HepG2 (cell line): ENCODE data around the gene KMT2D. TPM values are rescaled to one million over a fixed set of nuclear protein-coding genes. Genes with fewer than 3 reads are reported as not detected.

ENCODE experiments used
- HMGA1 ChIP-seq: sonication (generic); formaldehyde crosslinking; conservative IDR thresholded peaks from 2 replicates; pipeline ENCODE4 v1.4.0; 2020; ENCODE audit warnings: missing genetic modification reagents
- RFX5 ChIP-seq: IDR thresholded peaks from 2 replicates; pipeline ENCODE4 v1.6.1; 2011; ENCODE audit warnings: low read depth, low read length, improper control_type of control experiment
- ZBTB1 ChIP-seq: sonication (generic); formaldehyde crosslinking; IDR thresholded peaks from 2 replicates; pipeline ENCODE4 v1.4.0; 2020; ENCODE audit warnings: missing genetic modification reagents, borderline replicate concordance
- ZMYM4 ChIP-seq: sonication (generic); formaldehyde crosslinking; IDR thresholded peaks from 2 replicates; pipeline ENCODE4 v1.8.1; 2023; ENCODE audit warnings: mild to moderate bottlenecking, missing genetic modification reagents
- ZNF180 ChIP-seq: sonication (generic); formaldehyde crosslinking; IDR thresholded peaks from 2 replicates; pipeline ENCODE4 v1.4.0; 2020; ENCODE audit warnings: low read depth, missing genetic modification reagents, borderline replicate concordance
- ZNF776 ChIP-seq: sonication (generic); formaldehyde crosslinking; IDR thresholded peaks from 2 replicates; pipeline ENCODE4 v1.4.0; 2020; ENCODE audit warnings: mild to moderate bottlenecking, missing genetic modification reagents
- ZNF879 ChIP-seq: sonication (generic); formaldehyde crosslinking; IDR thresholded peaks from 2 replicates; pipeline ENCODE4 v1.8.1; 2023; ENCODE audit warnings: missing genetic modification reagents
- polyA plus RNA-seq, 8 experiments: library from polyadenylated mRNA; depleted of rRNA in 3 of 8; stranded (reverse) in 7 of 8; unstranded in 1 of 8; fragments of >200 nt; fragmentation: Illumina TruSeq in 4 of 8; extraction: Trizol in 4 of 8; gene quantifications; 2 replicates each; pipeline versions ENCODE4 v1.2.1 to v1.2.3, GENCODE V29; 2011 to 2016; ENCODE audit warnings: low read depth in 4 of 8, missing spikeins in 1 of 8, mixed read lengths in 1 of 8; ENCODE audit not compliant: insufficient read depth in 1 of 8
- total RNA-seq, 5 experiments: library from RNA; depleted of rRNA; stranded (reverse); fragments of >200 nt; fragmentation: Illumina TruSeq; extraction: Trizol; gene quantifications; 2 replicates each; pipeline ENCODE4 v1.2.3, GENCODE V29; 2016; ENCODE audit warnings: low read depth in 1 of 5
- TF ChIP-seq, protein P1 (sequence below): sonication (generic); formaldehyde crosslinking; IDR thresholded peaks from 2 replicates; pipeline ENCODE4 v1.5.0; 2020; ENCODE audit warnings: mild to moderate bottlenecking, missing genetic modification reagents
- TF ChIP-seq, protein P2 (sequence below): sonication (generic); formaldehyde crosslinking; IDR thresholded peaks from 2 replicates; pipeline ENCODE4 v1.4.0; 2020; ENCODE audit warnings: missing genetic modification reagents
- TF ChIP-seq, protein P3 (sequence below): sonication (generic); formaldehyde crosslinking; IDR thresholded peaks from 2 replicates; pipeline ENCODE4 v1.9.0; 2021; ENCODE audit warnings: mild to moderate bottlenecking, missing genetic modification reagents
- TF ChIP-seq, protein P4 (sequence below): IDR thresholded peaks from 2 replicates; pipeline ENCODE4 v1.4.0; 2020; ENCODE audit warnings: mild to moderate bottlenecking, missing genetic modification reagents

KMT2D gene
- total and polyA plus RNA-seq, 2 of the 13 experiments (the other 11 are each of a cell fraction or from before 2014, with no cell fraction given) = 8.1 to 10.4 TPM

DNA sequence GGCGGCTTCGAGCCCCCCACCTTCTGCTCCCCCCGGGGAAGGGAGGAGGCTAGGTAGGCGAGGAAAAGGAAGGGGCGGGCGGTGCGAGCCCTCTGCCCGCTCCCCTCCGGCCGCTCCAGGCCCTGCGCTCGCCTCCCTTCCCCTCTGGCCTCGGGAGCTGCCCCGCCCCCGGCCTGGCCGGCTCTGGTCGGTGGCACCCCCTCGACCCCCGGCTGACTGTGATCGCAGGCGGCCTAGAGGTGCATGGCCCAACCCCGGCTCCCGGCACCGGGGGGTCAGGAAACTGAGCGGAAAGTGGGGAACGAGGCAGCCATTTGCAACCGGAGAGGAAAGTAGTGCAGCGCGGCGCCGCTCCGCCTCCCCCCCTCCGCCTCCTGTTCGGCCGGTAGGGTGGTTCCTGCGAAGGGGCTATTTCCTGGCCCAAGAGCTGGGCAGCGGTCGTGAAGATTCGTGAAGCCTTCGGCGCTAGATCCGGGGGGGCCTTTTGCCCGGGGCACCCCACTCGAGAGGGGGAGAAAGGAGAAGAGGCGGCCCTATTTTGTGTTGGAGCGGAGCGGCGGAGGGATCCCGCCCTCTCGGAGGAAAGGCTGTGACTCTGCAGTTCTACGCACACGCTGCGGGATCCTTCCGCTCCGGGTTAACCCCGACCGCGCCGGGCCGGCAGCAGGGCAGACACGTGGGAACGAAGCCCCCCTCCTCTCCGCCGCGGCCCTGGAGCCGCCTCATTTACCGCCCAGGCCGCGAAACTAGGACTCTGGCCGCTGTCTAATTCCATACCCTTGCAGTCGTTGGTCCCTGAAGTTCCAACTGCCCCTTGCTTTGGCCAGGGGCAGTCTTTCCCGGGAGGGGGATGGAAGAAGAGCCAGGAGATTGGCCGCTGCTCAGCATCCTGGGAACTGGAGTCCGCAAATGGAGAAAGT, at the start of gene KMT2D (continued):
- TF ChIP-seq, protein P1, sequence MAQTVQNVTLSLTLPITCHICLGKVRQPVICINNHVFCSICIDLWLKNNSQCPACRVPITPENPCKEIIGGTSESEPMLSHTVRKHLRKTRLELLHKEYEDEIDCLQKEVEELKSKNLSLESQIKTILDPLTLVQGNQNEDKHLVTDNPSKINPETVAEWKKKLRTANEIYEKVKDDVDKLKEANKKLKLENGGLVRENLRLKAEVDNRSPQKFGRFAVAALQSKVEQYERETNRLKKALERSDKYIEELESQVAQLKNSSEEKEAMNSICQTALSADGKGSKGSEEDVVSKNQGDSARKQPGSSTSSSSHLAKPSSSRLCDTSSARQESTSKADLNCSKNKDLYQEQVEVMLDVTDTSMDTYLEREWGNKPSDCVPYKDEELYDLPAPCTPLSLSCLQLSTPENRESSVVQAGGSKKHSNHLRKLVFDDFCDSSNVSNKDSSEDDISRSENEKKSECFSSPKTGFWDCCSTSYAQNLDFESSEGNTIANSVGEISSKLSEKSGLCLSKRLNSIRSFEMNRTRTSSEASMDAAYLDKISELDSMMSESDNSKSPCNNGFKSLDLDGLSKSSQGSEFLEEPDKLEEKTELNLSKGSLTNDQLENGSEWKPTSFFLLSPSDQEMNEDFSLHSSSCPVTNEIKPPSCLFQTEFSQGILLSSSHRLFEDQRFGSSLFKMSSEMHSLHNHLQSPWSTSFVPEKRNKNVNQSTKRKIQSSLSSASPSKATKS (CRISPR knock-in tag) = peak; percentile 83; the same call in 1 of the 2 replicates
- TF ChIP-seq HMGA1 (CRISPR knock-in tag) = no peak
- TF ChIP-seq ZNF180 = no peak
- TF ChIP-seq, protein P2, sequence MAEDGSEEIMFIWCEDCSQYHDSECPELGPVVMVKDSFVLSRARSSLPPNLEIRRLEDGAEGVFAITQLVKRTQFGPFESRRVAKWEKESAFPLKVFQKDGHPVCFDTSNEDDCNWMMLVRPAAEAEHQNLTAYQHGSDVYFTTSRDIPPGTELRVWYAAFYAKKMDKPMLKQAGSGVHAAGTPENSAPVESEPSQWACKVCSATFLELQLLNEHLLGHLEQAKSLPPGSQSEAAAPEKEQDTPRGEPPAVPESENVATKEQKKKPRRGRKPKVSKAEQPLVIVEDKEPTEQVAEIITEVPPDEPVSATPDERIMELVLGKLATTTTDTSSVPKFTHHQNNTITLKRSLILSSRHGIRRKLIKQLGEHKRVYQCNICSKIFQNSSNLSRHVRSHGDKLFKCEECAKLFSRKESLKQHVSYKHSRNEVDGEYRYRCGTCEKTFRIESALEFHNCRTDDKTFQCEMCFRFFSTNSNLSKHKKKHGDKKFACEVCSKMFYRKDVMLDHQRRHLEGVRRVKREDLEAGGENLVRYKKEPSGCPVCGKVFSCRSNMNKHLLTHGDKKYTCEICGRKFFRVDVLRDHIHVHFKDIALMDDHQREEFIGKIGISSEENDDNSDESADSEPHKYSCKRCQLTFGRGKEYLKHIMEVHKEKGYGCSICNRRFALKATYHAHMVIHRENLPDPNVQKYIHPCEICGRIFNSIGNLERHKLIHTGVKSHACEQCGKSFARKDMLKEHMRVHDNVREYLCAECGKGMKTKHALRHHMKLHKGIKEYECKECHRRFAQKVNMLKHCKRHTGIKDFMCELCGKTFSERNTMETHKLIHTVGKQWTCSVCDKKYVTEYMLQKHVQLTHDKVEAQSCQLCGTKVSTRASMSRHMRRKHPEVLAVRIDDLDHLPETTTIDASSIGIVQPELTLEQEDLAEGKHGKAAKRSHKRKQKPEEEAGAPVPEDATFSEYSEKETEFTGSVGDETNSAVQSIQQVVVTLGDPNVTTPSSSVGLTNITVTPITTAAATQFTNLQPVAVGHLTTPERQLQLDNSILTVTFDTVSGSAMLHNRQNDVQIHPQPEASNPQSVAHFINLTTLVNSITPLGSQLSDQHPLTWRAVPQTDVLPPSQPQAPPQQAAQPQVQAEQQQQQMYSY = no peak
- no peak; the same call in 1 of the 2 replicates for TF ChIP-seq RFX5
- peak; percentile 79 for TF ChIP-seq ZMYM4
- TF ChIP-seq, protein P3, sequence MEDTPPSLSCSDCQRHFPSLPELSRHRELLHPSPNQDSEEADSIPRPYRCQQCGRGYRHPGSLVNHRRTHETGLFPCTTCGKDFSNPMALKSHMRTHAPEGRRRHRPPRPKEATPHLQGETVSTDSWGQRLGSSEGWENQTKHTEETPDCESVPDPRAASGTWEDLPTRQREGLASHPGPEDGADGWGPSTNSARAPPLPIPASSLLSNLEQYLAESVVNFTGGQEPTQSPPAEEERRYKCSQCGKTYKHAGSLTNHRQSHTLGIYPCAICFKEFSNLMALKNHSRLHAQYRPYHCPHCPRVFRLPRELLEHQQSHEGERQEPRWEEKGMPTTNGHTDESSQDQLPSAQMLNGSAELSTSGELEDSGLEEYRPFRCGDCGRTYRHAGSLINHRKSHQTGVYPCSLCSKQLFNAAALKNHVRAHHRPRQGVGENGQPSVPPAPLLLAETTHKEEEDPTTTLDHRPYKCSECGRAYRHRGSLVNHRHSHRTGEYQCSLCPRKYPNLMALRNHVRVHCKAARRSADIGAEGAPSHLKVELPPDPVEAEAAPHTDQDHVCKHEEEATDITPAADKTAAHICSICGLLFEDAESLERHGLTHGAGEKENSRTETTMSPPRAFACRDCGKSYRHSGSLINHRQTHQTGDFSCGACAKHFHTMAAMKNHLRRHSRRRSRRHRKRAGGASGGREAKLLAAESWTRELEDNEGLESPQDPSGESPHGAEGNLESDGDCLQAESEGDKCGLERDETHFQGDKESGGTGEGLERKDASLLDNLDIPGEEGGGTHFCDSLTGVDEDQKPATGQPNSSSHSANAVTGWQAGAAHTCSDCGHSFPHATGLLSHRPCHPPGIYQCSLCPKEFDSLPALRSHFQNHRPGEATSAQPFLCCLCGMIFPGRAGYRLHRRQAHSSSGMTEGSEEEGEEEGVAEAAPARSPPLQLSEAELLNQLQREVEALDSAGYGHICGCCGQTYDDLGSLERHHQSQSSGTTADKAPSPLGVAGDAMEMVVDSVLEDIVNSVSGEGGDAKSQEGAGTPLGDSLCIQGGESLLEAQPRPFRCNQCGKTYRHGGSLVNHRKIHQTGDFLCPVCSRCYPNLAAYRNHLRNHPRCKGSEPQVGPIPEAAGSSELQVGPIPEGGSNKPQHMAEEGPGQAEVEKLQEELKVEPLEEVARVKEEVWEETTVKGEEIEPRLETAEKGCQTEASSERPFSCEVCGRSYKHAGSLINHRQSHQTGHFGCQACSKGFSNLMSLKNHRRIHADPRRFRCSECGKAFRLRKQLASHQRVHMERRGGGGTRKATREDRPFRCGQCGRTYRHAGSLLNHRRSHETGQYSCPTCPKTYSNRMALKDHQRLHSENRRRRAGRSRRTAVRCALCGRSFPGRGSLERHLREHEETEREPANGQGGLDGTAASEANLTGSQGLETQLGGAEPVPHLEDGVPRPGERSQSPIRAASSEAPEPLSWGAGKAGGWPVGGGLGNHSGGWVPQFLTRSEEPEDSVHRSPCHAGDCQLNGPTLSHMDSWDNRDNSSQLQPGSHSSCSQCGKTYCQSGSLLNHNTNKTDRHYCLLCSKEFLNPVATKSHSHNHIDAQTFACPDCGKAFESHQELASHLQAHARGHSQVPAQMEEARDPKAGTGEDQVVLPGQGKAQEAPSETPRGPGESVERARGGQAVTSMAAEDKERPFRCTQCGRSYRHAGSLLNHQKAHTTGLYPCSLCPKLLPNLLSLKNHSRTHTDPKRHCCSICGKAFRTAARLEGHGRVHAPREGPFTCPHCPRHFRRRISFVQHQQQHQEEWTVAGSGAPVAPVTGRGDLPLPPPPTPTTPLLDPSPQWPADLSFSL (CRISPR knock-in tag) = no peak
- TF ChIP-seq ZNF879 = no peak
- TF ChIP-seq ZNF776 (CRISPR knock-in tag) = peak; percentile 93
- TF ChIP-seq, protein P4, sequence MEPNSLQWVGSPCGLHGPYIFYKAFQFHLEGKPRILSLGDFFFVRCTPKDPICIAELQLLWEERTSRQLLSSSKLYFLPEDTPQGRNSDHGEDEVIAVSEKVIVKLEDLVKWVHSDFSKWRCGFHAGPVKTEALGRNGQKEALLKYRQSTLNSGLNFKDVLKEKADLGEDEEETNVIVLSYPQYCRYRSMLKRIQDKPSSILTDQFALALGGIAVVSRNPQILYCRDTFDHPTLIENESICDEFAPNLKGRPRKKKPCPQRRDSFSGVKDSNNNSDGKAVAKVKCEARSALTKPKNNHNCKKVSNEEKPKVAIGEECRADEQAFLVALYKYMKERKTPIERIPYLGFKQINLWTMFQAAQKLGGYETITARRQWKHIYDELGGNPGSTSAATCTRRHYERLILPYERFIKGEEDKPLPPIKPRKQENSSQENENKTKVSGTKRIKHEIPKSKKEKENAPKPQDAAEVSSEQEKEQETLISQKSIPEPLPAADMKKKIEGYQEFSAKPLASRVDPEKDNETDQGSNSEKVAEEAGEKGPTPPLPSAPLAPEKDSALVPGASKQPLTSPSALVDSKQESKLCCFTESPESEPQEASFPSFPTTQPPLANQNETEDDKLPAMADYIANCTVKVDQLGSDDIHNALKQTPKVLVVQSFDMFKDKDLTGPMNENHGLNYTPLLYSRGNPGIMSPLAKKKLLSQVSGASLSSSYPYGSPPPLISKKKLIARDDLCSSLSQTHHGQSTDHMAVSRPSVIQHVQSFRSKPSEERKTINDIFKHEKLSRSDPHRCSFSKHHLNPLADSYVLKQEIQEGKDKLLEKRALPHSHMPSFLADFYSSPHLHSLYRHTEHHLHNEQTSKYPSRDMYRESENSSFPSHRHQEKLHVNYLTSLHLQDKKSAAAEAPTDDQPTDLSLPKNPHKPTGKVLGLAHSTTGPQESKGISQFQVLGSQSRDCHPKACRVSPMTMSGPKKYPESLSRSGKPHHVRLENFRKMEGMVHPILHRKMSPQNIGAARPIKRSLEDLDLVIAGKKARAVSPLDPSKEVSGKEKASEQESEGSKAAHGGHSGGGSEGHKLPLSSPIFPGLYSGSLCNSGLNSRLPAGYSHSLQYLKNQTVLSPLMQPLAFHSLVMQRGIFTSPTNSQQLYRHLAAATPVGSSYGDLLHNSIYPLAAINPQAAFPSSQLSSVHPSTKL = peak; percentile 41
- no peak for TF ChIP-seq ZBTB1
